HCT116 (cell line): ENCODE results near the gene LCA5L. TPM values are rescaled to one million over a fixed set of nuclear protein-coding genes. Genes with fewer than 3 reads are reported as not detected.

Experiments used
- ATAC-seq: fragments of 200-7000 bp; cut with Tn5 transposase; 2 replicates; pipeline ENCODE4 v1.9.1; 2020; ENCODE audit warnings: mild to moderate bottlenecking, moderate library complexity
- BruUV-seq: library from RNA; stranded (reverse); fragments of 400-500 nt; replicated peaks from 2 replicates; lab custom pipeline; 2021; lab: Mats Ljungman, UMichigan
- CTCF ChIA-PET: fragments of 300-600 bp; sonication (Branson Sonifier 250); formaldehyde crosslinking; loops from one replicate; lab custom pipeline; 2021; ENCODE audit warnings: antibody characterized with exemption; lab: Charles Lee
- POLR2A ChIA-PET: fragments of 300-600, 350-600 bp; sonication (Branson Sonifier 250); formaldehyde crosslinking; loops from one replicate; lab custom pipeline; 2021; ENCODE audit warnings: antibody characterized with exemption; lab: Charles Lee
- RAD21 ChIA-PET, 2 experiments: fragments of 300-600 bp; sonication (Branson Sonifier 250); formaldehyde crosslinking; loops; one replicate each; lab custom pipeline; 2023; ENCODE audit warnings: low total read pairs in 2 of 2; ENCODE audit not compliant: uncharacterized antibody in 2 of 2, unreplicated experiment in 2 of 2, low non-redundant PET in 1 of 2; lab: Charles Lee
- DNase-seq: peaks from one replicate; pipeline ENCODE4 v3.0.0-alpha.2; 2010; ENCODE audit warnings: low read depth, low spot score
- H2AFZ ChIP-seq: fragments of 200-600 bp; shearing (Covaris generic), sonication (generic); 2 replicates; pipeline ENCODE4 v1.6.1; 2017; ENCODE audit warnings: low read depth, mixed run types, mixed read lengths, antibody characterized with exemption, low read length; ENCODE audit not compliant: poor library complexity, severe bottlenecking
- H3K27ac ChIP-seq: 2 replicates; pipeline ENCODE4 v1.5.1; 2012; ENCODE audit warnings: low read depth, low read length
- H3K27me3 ChIP-seq: fragments of 200-600 bp; sonication (generic); 2 replicates; pipeline ENCODE4 v1.6.1; 2016; ENCODE audit warnings: mixed run types, low read length, mixed read lengths; ENCODE audit not compliant: insufficient read depth
- H3K36me3 ChIP-seq, 2 experiments: fragments of 200-500 bp in 1 of 2; fragments of 200-600 bp in 1 of 2; sonication (Bioruptor generic) in 1 of 2; sonication (generic) in 1 of 2; 2 replicates each; pipeline versions ENCODE4 v1.5.1 to v1.6.1; 2014 to 2016; ENCODE audit warnings: low read length in 2 of 2, inconsistent platforms in 1 of 2, mixed read lengths in 1 of 2, mixed run types in 1 of 2; ENCODE audit not compliant: insufficient read depth in 2 of 2, control insufficient read depth in 1 of 2
- H3K4me1 ChIP-seq, 2 experiments: fragments of 200-600 bp in 1 of 2; sonication (generic) in 1 of 2; 2 replicates each; pipeline versions ENCODE4 v1.5.1 to v1.6.1; 2012 to 2017; ENCODE audit warnings: low read length in 2 of 2, inconsistent platforms in 1 of 2, mild to moderate bottlenecking in 1 of 2, mixed read lengths in 1 of 2, mixed run types in 1 of 2, moderate library complexity in 1 of 2; ENCODE audit not compliant: insufficient read depth in 2 of 2, control insufficient read depth in 1 of 2
- H3K4me2 ChIP-seq: fragments of 200-600 bp; sonication (generic); 2 replicates; pipeline ENCODE4 v1.6.1; 2017; ENCODE audit warnings: mixed run types, low read length, mixed read lengths
- H3K4me3 ChIP-seq, 2 experiments: fragments of 200-600 bp in 1 of 2; sonication (generic) in 1 of 2; replicated peaks in 1 of 2; 2 replicates each; pipeline ENCODE4 v1.5.1; 2011 to 2016; ENCODE audit warnings: low read length in 2 of 2, control low read depth in 1 of 2, low read depth in 1 of 2, mild to moderate bottlenecking in 1 of 2, mixed read lengths in 1 of 2, mixed run types in 1 of 2
- H3K79me2 ChIP-seq: fragments of 200-600 bp; sonication (generic); 2 replicates; pipeline ENCODE4 v1.6.1; 2017; ENCODE audit warnings: mild to moderate bottlenecking, mixed run types, low read length, moderate library complexity, mixed read lengths; ENCODE audit not compliant: insufficient read depth
- H3K9ac ChIP-seq: fragments of 200-600 bp; sonication (generic); 2 replicates; pipeline ENCODE4 v1.6.1; 2016; ENCODE audit warnings: low read length, mixed read lengths
- H3K9me2 ChIP-seq: fragments of 200-600 bp; sonication (generic), shearing (Covaris generic); 2 replicates; pipeline ENCODE4 v1.6.1; 2017; ENCODE audit warnings: mixed run types, mild to moderate bottlenecking, moderate library complexity; ENCODE audit not compliant: insufficient read depth
- H3K9me3 ChIP-seq, 2 experiments: fragments of 200-500 bp in 1 of 2; fragments of 200-600 bp in 1 of 2; sonication (Bioruptor generic) in 1 of 2; sonication (generic) in 1 of 2; 2 replicates each; pipeline ENCODE4 v1.6.1; 2014 to 2017; ENCODE audit warnings: low read length in 2 of 2, mixed read lengths in 2 of 2, inconsistent platforms in 1 of 2, low read depth in 1 of 2, mild to moderate bottlenecking in 1 of 2, mixed run types in 1 of 2, moderate library complexity in 1 of 2; ENCODE audit not compliant: control insufficient read depth in 1 of 2, insufficient read depth in 1 of 2
- H4K20me1 ChIP-seq: fragments of 200-600 bp; sonication (generic), shearing (Covaris generic); 2 replicates; pipeline ENCODE4 v1.6.1; 2017; ENCODE audit warnings: mixed run types, mild to moderate bottlenecking, moderate library complexity; ENCODE audit not compliant: insufficient read depth
- ATF3 ChIP-seq: IDR thresholded peaks from 2 replicates; pipeline ENCODE4 v1.6.1; 2012
- CBX3 ChIP-seq: IDR thresholded peaks from 2 replicates; pipeline ENCODE4 v1.6.1; 2012; ENCODE audit warnings: low read depth
- CEBPB ChIP-seq: IDR thresholded peaks from 2 replicates; pipeline ENCODE4 v1.6.1; 2012; ENCODE audit warnings: low read depth
- EGR1 ChIP-seq: IDR thresholded peaks from 2 replicates; pipeline ENCODE4 v1.6.1; 2012; ENCODE audit warnings: low read depth
- ELF1 ChIP-seq: IDR thresholded peaks from 2 replicates; pipeline ENCODE4 v1.6.1; 2012; ENCODE audit warnings: low read depth, borderline replicate concordance
- EZH2 ChIP-seq: fragments of 200-600 bp; sonication (generic); IDR thresholded peaks from 2 replicates; pipeline ENCODE4 v1.6.1; 2017; ENCODE audit warnings: antibody characterized with exemption, mixed run types
- EZH2phosphoT487 ChIP-seq: fragments of 200-600 bp; IDR thresholded peaks from 2 replicates; pipeline ENCODE4 v1.6.1; 2018; ENCODE audit warnings: antibody characterized with exemption, borderline replicate concordance
- FOSL1 ChIP-seq: IDR thresholded peaks from 2 replicates; pipeline ENCODE4 v1.6.1; 2012; ENCODE audit warnings: low read depth
- JUND ChIP-seq: IDR thresholded peaks from 2 replicates; pipeline ENCODE4 v1.6.1; 2012
- POLR2A ChIP-seq: IDR thresholded peaks from 2 replicates; pipeline ENCODE4 v1.7.0; 2011; ENCODE audit warnings: borderline replicate concordance; ENCODE audit not compliant: insufficient read depth, insufficient read length; ENCODE audit errors: extremely low read depth
- POLR2AphosphoS5 ChIP-seq: IDR thresholded peaks from 2 replicates; pipeline ENCODE4 v1.6.1; 2011; ENCODE audit warnings: mild to moderate bottlenecking, low read depth, low read length, moderate library complexity
- RAD21 ChIP-seq: IDR thresholded peaks from 2 replicates; pipeline ENCODE4 v1.6.1; 2012; ENCODE audit warnings: low read depth, mild to moderate bottlenecking
- REST ChIP-seq: IDR thresholded peaks from 2 replicates; pipeline ENCODE4 v1.6.1; 2012; ENCODE audit warnings: low read depth
- SIN3A ChIP-seq: IDR thresholded peaks from 2 replicates; pipeline ENCODE4 v1.6.1; 2012; ENCODE audit warnings: low read depth
- SP1 ChIP-seq: IDR thresholded peaks from 2 replicates; pipeline ENCODE4 v1.6.1; 2012; ENCODE audit warnings: low read depth
- YY1 ChIP-seq: IDR thresholded peaks from 2 replicates; pipeline ENCODE4 v1.6.1; 2011; ENCODE audit warnings: low read length, low read depth, moderate library complexity, mild to moderate bottlenecking; ENCODE audit not compliant: insufficient replicate concordance; ENCODE audit errors: extremely low read depth
- ZBTB33 ChIP-seq: IDR thresholded peaks from 2 replicates; pipeline ENCODE4 v1.6.1; 2011; ENCODE audit warnings: mild to moderate bottlenecking, low read length, moderate library complexity; ENCODE audit not compliant: insufficient replicate concordance; ENCODE audit errors: extremely low read depth
- ZNF274 ChIP-seq: fragments of 200-500 bp; sonication (Bioruptor generic); IDR thresholded peaks from 2 replicates; pipeline ENCODE4 v1.6.1; 2014; ENCODE audit warnings: mild to moderate bottlenecking, low read depth, low read length, inconsistent platforms
- intact Hi-C: fragments of 100-400 bp; cut with micrococcal nuclease; formaldehyde crosslinking; loops from 2 replicates; pipeline ENCODE4 v1.10.0; 2022
- total RNA-seq: library from RNA; stranded (reverse); gene quantifications from one replicate; pipeline ENCODE4 v1.2.1, GENCODE V29; 2021; ENCODE audit not compliant: unreplicated experiment
- TF ChIP-seq, protein P1 (sequence below): IDR thresholded peaks from 2 replicates; pipeline ENCODE4 v1.6.1; 2012

The LCA5L gene
- total RNA-seq, 1 experiment from 2014 or later, result 1.9 TPM

GRCh38 chr21:39375446-39375845 is 70.1 kb downstream of the LCA5L start (continued):
- TF ChIP-seq YY1 (no peak), RAD21 (no peak), SIN3A (no peak), CEBPB (no peak), POLR2AphosphoS5 (no peak), ZBTB33 (no peak), EZH2 (no peak), FOSL1 (no peak), SP1 (no peak), CBX3 (no peak), EGR1 (no peak), ZNF274 (no peak), ATF3 (no peak), ELF1 (no peak)
- TF ChIP-seq, protein P1, sequence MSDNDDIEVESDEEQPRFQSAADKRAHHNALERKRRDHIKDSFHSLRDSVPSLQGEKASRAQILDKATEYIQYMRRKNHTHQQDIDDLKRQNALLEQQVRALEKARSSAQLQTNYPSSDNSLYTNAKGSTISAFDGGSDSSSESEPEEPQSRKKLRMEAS, result no peak

DNA sequence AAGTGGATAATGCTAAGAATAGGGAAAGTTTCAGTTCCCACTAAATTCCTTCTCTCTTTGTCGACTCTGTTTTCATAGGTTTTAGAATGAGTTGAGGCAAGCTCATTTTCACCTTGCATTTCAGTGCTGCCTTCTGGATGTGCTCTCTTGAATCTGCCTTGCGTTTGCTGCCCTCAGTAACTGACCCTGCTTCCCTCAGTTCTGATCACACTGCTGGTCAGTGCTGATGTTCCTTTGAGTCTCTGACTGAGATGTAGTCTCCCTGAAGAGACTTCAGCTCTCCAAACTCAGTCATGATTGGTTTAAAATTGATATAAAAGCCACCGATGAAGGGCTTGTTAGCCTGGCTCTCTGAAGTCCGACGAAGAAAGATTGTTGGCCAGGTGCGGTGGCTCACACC is 71.5 kb downstream of the LCA5L start:
- DNase-seq (no peak), ATAC-seq (no peak)
- Histone ChIP-seq H3K79me2 (no peaks in the 10 kb centered on the region), H3K27me3 (no peaks in the 10 kb centered on the region), H3K9me3 (no peaks in the 10 kb centered on the region), H3K9ac (no peak overlapping the region), H3K4me1 (peaks cover 0 to 15% of the 10 kb centered on the region in 2 experiments; a peak in 2 of 4 replicates), H3K36me3 (no peaks in the 10 kb centered on the region), H2AFZ (peak overlapping the region; percentile 51), H3K9me2 (no peaks in the 10 kb centered on the region), H3K27ac (no peak overlapping the region), H4K20me1 (no peaks in the 10 kb centered on the region), H3K4me2 (no peak overlapping the region), H3K4me3 (no peak overlapping the region)
- ChIA-PET CTCF (interaction anchor here (0.7 to 1.0 kb wide), 3 partner anchors 10 to 188 kb away, joined by 3 read pairs; no protein-coding TSS in a partner anchor), POLR2A (interaction anchor here (0.8 kb wide), 1 partner anchor 14 kb away, joined by 3 read pairs; no protein-coding TSS in a partner anchor), RAD21 (no interaction called here)
- intact Hi-C loops, result no loop called here
- BruUV-seq, result no TSS peak
- TF ChIP-seq SIN3A, result no peak
- TF ChIP-seq REST, result no peak
- no peak for TF ChIP-seq JUND
- no peak for TF ChIP-seq ZBTB33
- TF ChIP-seq, protein P1, result no peak
- no peak for TF ChIP-seq EZH2phosphoT487
- no peak for TF ChIP-seq POLR2AphosphoS5
- no peak for TF ChIP-seq POLR2A
